OCI-LY1 (cell line): ENCODE data around the gene INAVA.

Source experiments
- H2AFZ ChIP-seq: fragments of 200-600 bp; sonication (generic), shearing (Covaris generic); 2 replicates; pipeline ENCODE4 v1.6.0; 2014; ENCODE audit warnings: antibody characterized with exemption, mild to moderate bottlenecking, low read length
- H3F3A ChIP-seq: fragments of 200-600 bp; sonication (generic), shearing (Covaris generic); 2 replicates; pipeline ENCODE4 v1.6.0; 2014; ENCODE audit warnings: mild to moderate bottlenecking, antibody characterized with exemption, low read length, moderate library complexity; ENCODE audit not compliant: insufficient read depth
- H3K27ac ChIP-seq: fragments of 200-600 bp; sonication (generic); 2 replicates; pipeline ENCODE4 v1.5.1; 2014; ENCODE audit warnings: low read length, mixed run types, mild to moderate bottlenecking, low read depth; ENCODE audit not compliant: poor library complexity, severe bottlenecking
- H3K27me3 ChIP-seq: fragments of 200-600 bp; sonication (generic); 2 replicates; pipeline ENCODE4 v1.6.0; 2014; ENCODE audit warnings: antibody characterized with exemption, mild to moderate bottlenecking, low read length, moderate library complexity; ENCODE audit not compliant: insufficient read depth
- H3K36me3 ChIP-seq: fragments of 200-600 bp; sonication (generic); 2 replicates; pipeline ENCODE4 v1.6.1; 2014; ENCODE audit warnings: mild to moderate bottlenecking, antibody characterized with exemption, low read length, moderate library complexity, mixed read lengths; ENCODE audit not compliant: insufficient read depth
- H3K4me1 ChIP-seq: fragments of 200-600 bp; sonication (generic); 2 replicates; pipeline ENCODE4 v1.5.1; 2014; ENCODE audit warnings: mild to moderate bottlenecking, low read length, moderate library complexity; ENCODE audit not compliant: insufficient read depth, severe bottlenecking
- H3K4me2 ChIP-seq: fragments of 200-600 bp; sonication (generic), shearing (Covaris generic); 2 replicates; pipeline ENCODE4 v1.6.1; 2014; ENCODE audit warnings: low read length
- H3K4me3 ChIP-seq: fragments of 200-600 bp; sonication (generic); 2 replicates; pipeline ENCODE4 v1.5.1; 2014; ENCODE audit warnings: low read length, low read depth, mild to moderate bottlenecking, mixed read lengths; ENCODE audit not compliant: poor library complexity, severe bottlenecking
- H3K79me2 ChIP-seq: fragments of 200-600 bp; shearing (Covaris generic); 2 replicates; pipeline ENCODE4 v1.6.1; 2016; ENCODE audit warnings: mixed run types, low read length, mixed read lengths; ENCODE audit not compliant: insufficient read depth
- H3K9ac ChIP-seq: fragments of 200-600 bp; sonication (generic), shearing (Covaris generic); 2 replicates; pipeline ENCODE4 v1.6.1; 2014; ENCODE audit warnings: mild to moderate bottlenecking, low read length, mixed read lengths
- H3K9me2 ChIP-seq: fragments of 200-600 bp; sonication (generic), shearing (Covaris generic); 2 replicates; pipeline ENCODE4 v1.6.1; 2014; ENCODE audit warnings: low read depth, mild to moderate bottlenecking, low read length, mixed read lengths
- H3K9me3 ChIP-seq: fragments of 200-600 bp; shearing (Covaris generic); 2 replicates; pipeline ENCODE4 v1.6.1; 2014; ENCODE audit warnings: low read length, mixed read lengths
- H4K20me1 ChIP-seq: fragments of 200-600 bp; sonication (generic), shearing (Covaris generic); 2 replicates; pipeline ENCODE4 v1.6.0; 2016; ENCODE audit warnings: mild to moderate bottlenecking, low read length; ENCODE audit not compliant: insufficient read depth
- EZH2 ChIP-seq: fragments of 200-600 bp; sonication (generic), shearing (Covaris generic); IDR thresholded peaks from 2 replicates; pipeline ENCODE4 v1.8.0; 2017; ENCODE audit warnings: borderline replicate concordance, mixed run types, mild to moderate bottlenecking, antibody characterized with exemption, low read length, moderate library complexity, mixed read lengths
- TF ChIP-seq, protein P1 (sequence below): fragments of 200-600 bp; sonication (generic), shearing (Covaris generic); IDR thresholded peaks from 2 replicates; pipeline ENCODE4 v1.5.1; 2017; ENCODE audit warnings: mild to moderate bottlenecking, antibody characterized with exemption, low read length, moderate library complexity, mixed read lengths

Gene INAVA

GRCh38 chr1:200899015-200899386 is 4.3 kb downstream of the INAVA start:
- H3K9me2 ChIP-seq: no peaks in the 10 kb centered on the region
- H3K4me3 ChIP-seq: no peak overlapping the region
- TF ChIP-seq, protein P1, sequence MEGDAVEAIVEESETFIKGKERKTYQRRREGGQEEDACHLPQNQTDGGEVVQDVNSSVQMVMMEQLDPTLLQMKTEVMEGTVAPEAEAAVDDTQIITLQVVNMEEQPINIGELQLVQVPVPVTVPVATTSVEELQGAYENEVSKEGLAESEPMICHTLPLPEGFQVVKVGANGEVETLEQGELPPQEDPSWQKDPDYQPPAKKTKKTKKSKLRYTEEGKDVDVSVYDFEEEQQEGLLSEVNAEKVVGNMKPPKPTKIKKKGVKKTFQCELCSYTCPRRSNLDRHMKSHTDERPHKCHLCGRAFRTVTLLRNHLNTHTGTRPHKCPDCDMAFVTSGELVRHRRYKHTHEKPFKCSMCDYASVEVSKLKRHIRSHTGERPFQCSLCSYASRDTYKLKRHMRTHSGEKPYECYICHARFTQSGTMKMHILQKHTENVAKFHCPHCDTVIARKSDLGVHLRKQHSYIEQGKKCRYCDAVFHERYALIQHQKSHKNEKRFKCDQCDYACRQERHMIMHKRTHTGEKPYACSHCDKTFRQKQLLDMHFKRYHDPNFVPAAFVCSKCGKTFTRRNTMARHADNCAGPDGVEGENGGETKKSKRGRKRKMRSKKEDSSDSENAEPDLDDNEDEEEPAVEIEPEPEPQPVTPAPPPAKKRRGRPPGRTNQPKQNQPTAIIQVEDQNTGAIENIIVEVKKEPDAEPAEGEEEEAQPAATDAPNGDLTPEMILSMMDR: no peak
- no peak for TF ChIP-seq EZH2
- no peaks in the 10 kb centered on the region for H3K9me3 ChIP-seq
- H3F3A ChIP-seq: no peaks in the 10 kb centered on the region
- no peaks in the 10 kb centered on the region for H4K20me1 ChIP-seq
- no peaks in the 10 kb centered on the region for H3K36me3 ChIP-seq
- no peak overlapping the region for H3K4me2 ChIP-seq
- no peak overlapping the region for H2AFZ ChIP-seq
- no peak overlapping the region for H3K9ac ChIP-seq
- no peaks in the 10 kb centered on the region for H3K4me1 ChIP-seq
- H3K27ac ChIP-seq: no peak overlapping the region
- H3K79me2 ChIP-seq: no peaks in the 10 kb centered on the region
- no peaks in the 10 kb centered on the region for H3K27me3 ChIP-seq

DNA sequence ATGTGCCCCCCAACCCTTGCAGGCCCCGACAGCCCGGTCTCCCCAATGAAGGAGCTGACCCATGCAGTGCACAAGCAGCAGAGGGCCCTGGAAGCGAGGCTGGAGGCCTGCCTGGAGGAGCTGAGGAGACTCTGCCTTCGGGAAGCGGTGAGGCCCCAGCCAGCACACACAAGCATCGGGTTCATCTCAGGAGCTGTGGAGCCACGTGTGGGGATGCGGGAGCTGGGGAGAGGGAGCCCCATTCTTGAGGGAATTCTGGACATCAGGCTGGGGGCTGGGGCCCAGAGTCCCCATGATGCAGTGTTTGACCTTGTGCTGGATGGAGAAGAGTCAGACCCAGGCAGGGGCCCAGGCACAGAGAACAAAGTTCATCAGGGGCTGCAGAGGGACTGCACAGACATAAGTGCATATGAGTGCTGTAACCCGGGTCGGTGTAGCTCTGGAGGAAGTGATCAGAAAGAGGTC is 4.8 kb downstream of the INAVA start:
- no peaks in the 10 kb centered on the region for H3F3A ChIP-seq
- no peak overlapping the region for H3K9ac ChIP-seq
- no peaks in the 10 kb centered on the region for H4K20me1 ChIP-seq
- no peak overlapping the region for H3K4me3 ChIP-seq
- no peak overlapping the region for H2AFZ ChIP-seq
- no peaks in the 10 kb centered on the region for H3K79me2 ChIP-seq
- no peak for TF ChIP-seq EZH2
- TF ChIP-seq, protein P1: no peak
- H3K9me2 ChIP-seq: no peaks in the 10 kb centered on the region
- H3K36me3 ChIP-seq: no peaks in the 10 kb centered on the region
- no peaks in the 10 kb centered on the region for H3K9me3 ChIP-seq
- no peaks in the 10 kb centered on the region for H3K27me3 ChIP-seq
- no peaks in the 10 kb centered on the region for H3K4me1 ChIP-seq
- H3K27ac ChIP-seq: no peak overlapping the region
- H3K4me2 ChIP-seq: no peak overlapping the region

- Histone ChIP-seq H3K4me1 (no peaks in the 10 kb centered on the region), H3K27me3 (no peaks in the 10 kb centered on the region), H3K4me3 (no peak overlapping the region), H3K27ac (no peak overlapping the region), H3K4me2 (no peak overlapping the region), H3K36me3 (no peaks in the 10 kb centered on the region), H3F3A (no peaks in the 10 kb centered on the region), H4K20me1 (no peaks in the 10 kb centered on the region), H3K79me2 (no peaks in the 10 kb centered on the region), H3K9ac (no peak overlapping the region), H2AFZ (no peak overlapping the region), H3K9me3 (no peaks in the 10 kb centered on the region), H3K9me2 (no peaks in the 10 kb centered on the region)
- TF ChIP-seq, protein P1: no peak
- no peak for TF ChIP-seq EZH2
These were observed 5.5 kb downstream of the INAVA start for GRCh38 chr1:200899954-200900867.
